ENCODE results near the gene ACADSB. TPM values are rescaled to one million over a fixed set of nuclear protein-coding genes. Genes with fewer than 3 reads are reported as not detected.

Gene ACADSB
- total and polyA plus RNA-seq, 10 of the 15 experiments (the other 5 are each of a cell fraction or from before 2014, with no cell fraction given), result 10.8 to 24.0 (median 15.0) TPM

- no peaks in the 10 kb centered on the region for H3K36me3 ChIP-seq (ENCODE audit: control insufficient read depth in 2 of 2, insufficient read depth in 2 of 2, low read length in 1 of 2)
- in situ Hi-C loops (cut with MboI) (no loop called here), intact Hi-C loops (cut with micrococcal nuclease; ENCODE audit: unreplicated experiment) (no loop called here)
- ChIA-PET CTCF (no interaction called here), RAD21 (ENCODE audit: unreplicated experiment) (no interaction called here), POLR2A (no interaction called here), SMC1A (ENCODE audit: uncharacterized antibody, unreplicated experiment) (no interaction called here)
- no peak overlapping the region for H3K27ac ChIP-seq (ENCODE audit: control insufficient read depth, insufficient read depth)
- ATAC-seq, result no peak
- no peaks in the 10 kb centered on the region; a peak in 2 of 4 replicates for H3K27me3 ChIP-seq (replicated peaks in 1 of 2; ENCODE audit: control insufficient read depth in 2 of 2, insufficient read depth in 2 of 2, low read length in 1 of 2)
- no peak overlapping the region for H3K4me3 ChIP-seq
- WGBS (ENCODE audit: insufficient coverage, insufficient replicate concordance, low lambda C conversion rate, missing lambda C conversion rate), result 39% methylated on average over 9 of the region's 9 CpGs
- H3K9ac ChIP-seq (ENCODE audit: control insufficient read depth, insufficient read depth, low read length), result no peak overlapping the region
- H2AFZ ChIP-seq (ENCODE audit: control insufficient read depth, low read depth, low read length), result no peak overlapping the region
- DNase-seq (ENCODE audit: low read depth, low spot score), result no peak
- no peaks in the 10 kb centered on the region for H3K79me2 ChIP-seq (ENCODE audit: control insufficient read depth, insufficient read depth, low read length)
- no peaks in the 10 kb centered on the region for H4K20me1 ChIP-seq (ENCODE audit: control insufficient read depth, insufficient read depth)
- H3K4me1 ChIP-seq (ENCODE audit: control insufficient read depth, insufficient read depth, low read length), result no peaks in the 10 kb centered on the region; the same call in 1 of the 2 replicates
- no peak for FAIRE-seq
- no peak overlapping the region for H3K4me2 ChIP-seq (ENCODE audit: control insufficient read depth, insufficient read depth)
- no TSS peak for BruUV-seq (replicated peaks)
- H3K9me3 ChIP-seq (replicated peaks; ENCODE audit: control insufficient read depth, insufficient read depth, low read length), result no peaks in the 10 kb centered on the region; the same call in 2 of the 3 replicates
- TF ChIP-seq ZNF217 (IDR thresholded peaks at IDR 0.05), result no peak
- TF ChIP-seq EED (IDR thresholded peaks at IDR 0.05; ENCODE audit: low read depth), result no peak
- no peak for TF ChIP-seq POLR2A (IDR thresholded peaks at IDR 0.05; ENCODE audit: low read depth, low read length)
- TF ChIP-seq, protein P1, sequence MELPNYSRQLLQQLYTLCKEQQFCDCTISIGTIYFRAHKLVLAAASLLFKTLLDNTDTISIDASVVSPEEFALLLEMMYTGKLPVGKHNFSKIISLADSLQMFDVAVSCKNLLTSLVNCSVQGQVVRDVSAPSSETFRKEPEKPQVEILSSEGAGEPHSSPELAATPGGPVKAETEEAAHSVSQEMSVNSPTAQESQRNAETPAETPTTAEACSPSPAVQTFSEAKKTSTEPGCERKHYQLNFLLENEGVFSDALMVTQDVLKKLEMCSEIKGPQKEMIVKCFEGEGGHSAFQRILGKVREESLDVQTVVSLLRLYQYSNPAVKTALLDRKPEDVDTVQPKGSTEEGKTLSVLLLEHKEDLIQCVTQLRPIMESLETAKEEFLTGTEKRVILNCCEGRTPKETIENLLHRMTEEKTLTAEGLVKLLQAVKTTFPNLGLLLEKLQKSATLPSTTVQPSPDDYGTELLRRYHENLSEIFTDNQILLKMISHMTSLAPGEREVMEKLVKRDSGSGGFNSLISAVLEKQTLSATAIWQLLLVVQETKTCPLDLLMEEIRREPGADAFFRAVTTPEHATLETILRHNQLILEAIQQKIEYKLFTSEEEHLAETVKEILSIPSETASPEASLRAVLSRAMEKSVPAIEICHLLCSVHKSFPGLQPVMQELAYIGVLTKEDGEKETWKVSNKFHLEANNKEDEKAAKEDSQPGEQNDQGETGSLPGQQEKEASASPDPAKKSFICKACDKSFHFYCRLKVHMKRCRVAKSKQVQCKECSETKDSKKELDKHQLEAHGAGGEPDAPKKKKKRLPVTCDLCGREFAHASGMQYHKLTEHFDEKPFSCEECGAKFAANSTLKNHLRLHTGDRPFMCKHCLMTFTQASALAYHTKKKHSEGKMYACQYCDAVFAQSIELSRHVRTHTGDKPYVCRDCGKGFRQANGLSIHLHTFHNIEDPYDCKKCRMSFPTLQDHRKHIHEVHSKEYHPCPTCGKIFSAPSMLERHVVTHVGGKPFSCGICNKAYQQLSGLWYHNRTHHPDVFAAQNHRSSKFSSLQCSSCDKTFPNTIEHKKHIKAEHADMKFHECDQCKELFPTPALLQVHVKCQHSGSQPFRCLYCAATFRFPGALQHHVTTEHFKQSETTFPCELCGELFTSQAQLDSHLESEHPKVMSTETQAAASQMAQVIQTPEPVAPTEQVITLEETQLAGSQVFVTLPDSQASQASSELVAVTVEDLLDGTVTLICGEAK (IDR thresholded peaks at IDR 0.05; ENCODE audit: borderline replicate concordance), result no peak
- TF ChIP-seq, protein P2, sequence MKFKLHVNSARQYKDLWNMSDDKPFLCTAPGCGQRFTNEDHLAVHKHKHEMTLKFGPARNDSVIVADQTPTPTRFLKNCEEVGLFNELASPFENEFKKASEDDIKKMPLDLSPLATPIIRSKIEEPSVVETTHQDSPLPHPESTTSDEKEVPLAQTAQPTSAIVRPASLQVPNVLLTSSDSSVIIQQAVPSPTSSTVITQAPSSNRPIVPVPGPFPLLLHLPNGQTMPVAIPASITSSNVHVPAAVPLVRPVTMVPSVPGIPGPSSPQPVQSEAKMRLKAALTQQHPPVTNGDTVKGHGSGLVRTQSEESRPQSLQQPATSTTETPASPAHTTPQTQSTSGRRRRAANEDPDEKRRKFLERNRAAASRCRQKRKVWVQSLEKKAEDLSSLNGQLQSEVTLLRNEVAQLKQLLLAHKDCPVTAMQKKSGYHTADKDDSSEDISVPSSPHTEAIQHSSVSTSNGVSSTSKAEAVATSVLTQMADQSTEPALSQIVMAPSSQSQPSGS (IDR thresholded peaks at IDR 0.05; ENCODE audit: low read length), result no peak
- TF ChIP-seq RUNX3 (IDR thresholded peaks at IDR 0.05; ENCODE audit: low read length), result no peak
- TF ChIP-seq BCL11A (IDR thresholded peaks at IDR 0.05; ENCODE audit: low read depth, low read length), result no peak
- TF ChIP-seq, protein P3, sequence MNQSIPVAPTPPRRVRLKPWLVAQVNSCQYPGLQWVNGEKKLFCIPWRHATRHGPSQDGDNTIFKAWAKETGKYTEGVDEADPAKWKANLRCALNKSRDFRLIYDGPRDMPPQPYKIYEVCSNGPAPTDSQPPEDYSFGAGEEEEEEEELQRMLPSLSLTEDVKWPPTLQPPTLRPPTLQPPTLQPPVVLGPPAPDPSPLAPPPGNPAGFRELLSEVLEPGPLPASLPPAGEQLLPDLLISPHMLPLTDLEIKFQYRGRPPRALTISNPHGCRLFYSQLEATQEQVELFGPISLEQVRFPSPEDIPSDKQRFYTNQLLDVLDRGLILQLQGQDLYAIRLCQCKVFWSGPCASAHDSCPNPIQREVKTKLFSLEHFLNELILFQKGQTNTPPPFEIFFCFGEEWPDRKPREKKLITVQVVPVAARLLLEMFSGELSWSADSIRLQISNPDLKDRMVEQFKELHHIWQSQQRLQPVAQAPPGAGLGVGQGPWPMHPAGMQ (IDR thresholded peaks at IDR 0.05; ENCODE audit: borderline replicate concordance), result no peak
- TF ChIP-seq NKRF (conservative IDR thresholded peaks at IDR 0.05), result no peak
- TF ChIP-seq CUX1 (IDR thresholded peaks at IDR 0.05; ENCODE audit: insufficient replicate concordance, low read depth, low read length), result no peak
Observed at GRCh38 chr10:123103944-123104343, 95.1 kb downstream of the ACADSB start.
